BLaER1 treated with 17β-estradiol and CSF1 and Interleukin-3, amounts not matched to agents 10 nM and 100 nM (cell line): ENCODE data around the gene SLC39A3.

Source experiments
- H3K27ac ChIP-seq, 11 experiments: shearing (Covaris generic); formaldehyde crosslinking; 2 replicates each; pipeline ENCODE4 v1.8.1; 2022
- H3K27me3 ChIP-seq, 11 experiments: shearing (Covaris generic); formaldehyde crosslinking; 2 replicates each; pipeline ENCODE4 v1.8.1; 2022
- H3K36me3 ChIP-seq, 11 experiments: shearing (Covaris generic); formaldehyde crosslinking; 2 replicates each; pipeline ENCODE4 v1.8.1; 2022
- H3K4me1 ChIP-seq, 10 experiments: shearing (Covaris generic); formaldehyde crosslinking; 2 replicates each; pipeline ENCODE4 v1.8.1; 2022
- H3K4me2 ChIP-seq, 11 experiments: shearing (Covaris generic); formaldehyde crosslinking; 2 replicates each; pipeline ENCODE4 v1.8.1; 2022
- H3K4me3 ChIP-seq, 10 experiments: shearing (Covaris generic); formaldehyde crosslinking; 2 replicates each; pipeline ENCODE4 v1.8.1; 2022
- H3K9ac ChIP-seq, 11 experiments: shearing (Covaris generic); formaldehyde crosslinking; 2 replicates each; pipeline ENCODE4 v1.8.1; 2022
- H3K9me3 ChIP-seq, 11 experiments: shearing (Covaris generic); formaldehyde crosslinking; replicated peaks in 1 of 11; 2 replicates each; pipeline ENCODE4 v1.8.1; 2022
- H4K20me1 ChIP-seq, 11 experiments: shearing (Covaris generic); formaldehyde crosslinking; 2 replicates each; pipeline ENCODE4 v1.8.1; 2022
- Cebpa-rat ChIP-seq, 11 experiments: shearing (Covaris generic); IDR thresholded peaks; 2 replicates each; pipeline ENCODE4 v1.8.1; 2022

Gene SLC39A3

DNA sequence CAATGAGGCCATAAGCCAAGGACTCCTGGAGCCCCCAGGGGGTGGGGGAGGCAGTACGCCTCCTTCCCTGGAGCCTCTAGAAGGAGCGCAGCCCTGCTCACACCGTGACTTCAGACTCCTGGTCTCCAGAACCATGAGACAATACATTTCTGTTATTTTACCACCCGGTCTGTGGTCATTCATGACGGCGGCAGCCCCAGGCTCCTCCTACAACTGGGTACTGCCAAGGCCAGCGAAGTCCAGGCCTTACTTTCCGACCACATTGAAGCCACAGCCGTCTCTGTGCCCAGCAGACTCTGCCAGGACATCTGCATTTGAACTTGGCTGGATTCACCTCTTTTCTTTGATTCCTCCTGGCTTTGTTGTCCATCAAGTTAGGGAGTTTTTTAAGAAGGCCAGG is 47.9 kb downstream of the SLC39A3 start:
- H3K27ac ChIP-seq = peak overlapping the region in 4 of 11 experiments; percentile 34 to 98 (median 40); a peak in 2 of 22 replicates
- H3K4me3 ChIP-seq = no peak overlapping the region
- no peaks in the 10 kb centered on the region for H3K27me3 ChIP-seq
- H4K20me1 ChIP-seq = no peaks in the 10 kb centered on the region
- H3K4me1 ChIP-seq = peaks cover 38 to 54% (median 44%) of the 10 kb centered on the region in 10 experiments
- H3K36me3 ChIP-seq = peaks cover 0 to 59% (median 46%) of the 10 kb centered on the region in 11 experiments; a peak in 17 of 22 replicates
- no peak overlapping the region for H3K9ac ChIP-seq
- 0 out of 22 replicates have a peak overlapping the region, but pooled peaks of 1 of the 11 experiments have one; percentile 20 for H3K4me2 ChIP-seq
- no peak for TF ChIP-seq Cebpa-rat (IDR thresholded peaks at IDR 0.05)
- peaks cover 0 to 48% (median 26%) of the 10 kb centered on the region in 11 experiments; a peak in 17 of 22 replicates for H3K9me3 ChIP-seq

- no peaks in the 10 kb centered on the region for H4K20me1 ChIP-seq
- H3K4me2 ChIP-seq = no peak overlapping the region
- no peak overlapping the region for H3K9ac ChIP-seq
- no peak overlapping the region for H3K4me3 ChIP-seq
- H3K9me3 ChIP-seq = peaks cover 0 to 58% (median 37%) of the 10 kb centered on the region in 11 experiments; a peak in 17 of 22 replicates
- no peaks in the 10 kb centered on the region for H3K27me3 ChIP-seq
- H3K36me3 ChIP-seq = peaks cover 0 to 68% (median 55%) of the 10 kb centered on the region in 11 experiments; a peak in 17 of 22 replicates
- peaks cover 27 to 44% (median 34%) of the 10 kb centered on the region in 10 experiments for H3K4me1 ChIP-seq
- TF ChIP-seq Cebpa-rat (IDR thresholded peaks at IDR 0.05) = no peak
- 0 out of 22 replicates have a peak overlapping the region, but pooled peaks of 1 of the 11 experiments have one; percentile 7 for H3K27ac ChIP-seq
These were observed 49.0 kb downstream of the SLC39A3 start for GRCh38 chr19:2690856-2691255.

DNA sequence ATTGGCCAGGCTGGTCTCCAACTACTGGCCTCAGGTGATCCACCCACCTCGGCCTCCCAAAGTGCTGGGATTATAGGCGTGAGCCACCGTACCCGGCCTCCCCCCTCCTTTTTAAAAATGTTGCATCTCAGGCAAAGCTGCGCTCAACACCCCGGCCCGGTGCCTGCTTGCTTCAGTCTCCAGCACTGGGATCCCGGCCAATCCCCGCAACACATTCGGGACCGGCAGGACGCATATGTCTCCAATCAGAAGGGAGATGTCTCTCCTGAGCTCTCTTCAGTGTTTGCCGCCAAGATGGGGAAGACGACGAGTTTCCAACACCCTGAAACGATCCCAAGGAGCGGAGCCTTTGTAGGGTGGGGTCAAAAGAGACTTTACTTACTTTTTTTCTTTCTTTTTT is 53.5 kb downstream of the SLC39A3 start:
- peaks cover 0 to 94% (median 80%) of the 10 kb centered on the region in 11 experiments; a peak in 17 of 22 replicates for H3K36me3 ChIP-seq
- peaks cover 9 to 32% (median 14%) of the 10 kb centered on the region in 10 experiments for H3K4me1 ChIP-seq
- peak overlapping the region in 2 of 11 experiments; percentile 13 to 35; a peak in 1 of 22 replicates for H3K4me2 ChIP-seq
- H3K27me3 ChIP-seq = no peaks in the 10 kb centered on the region
- peak overlapping the region in 1 of 11 experiments; percentile 59; a peak in 2 of 22 replicates for H3K27ac ChIP-seq
- H3K9ac ChIP-seq = no peak overlapping the region; a peak in 1 of 22 replicates
- peaks cover 0 to 79% (median 53%) of the 10 kb centered on the region in 11 experiments; a peak in 17 of 22 replicates for H3K9me3 ChIP-seq
- H4K20me1 ChIP-seq = no peaks in the 10 kb centered on the region; a peak in 1 of 22 replicates
- no peak for TF ChIP-seq Cebpa-rat (IDR thresholded peaks at IDR 0.05)
- no peak overlapping the region for H3K4me3 ChIP-seq

GRCh38 chr19:2685204-2685704 is 54.6 kb downstream of the SLC39A3 start:
- Histone ChIP-seq H3K4me3 (no peak overlapping the region), H3K27ac (peak overlapping the region in 8 of 11 experiments; percentile 12 to 59 (median 48); a peak in 11 of 22 replicates), H3K4me2 (peak overlapping the region in 5 of 11 experiments; percentile 13 to 35 (median 30); a peak in 7 of 22 replicates), H3K9me3 (peaks cover 0 to 70% (median 47%) of the 10 kb centered on the region in 11 experiments; a peak in 16 of 22 replicates), H3K36me3 (peaks cover 0 to 83% (median 68%) of the 10 kb centered on the region in 11 experiments; a peak in 17 of 22 replicates), H4K20me1 (no peaks in the 10 kb centered on the region; a peak in 1 of 22 replicates), H3K4me1 (peaks cover 18 to 37% (median 25%) of the 10 kb centered on the region in 10 experiments), H3K27me3 (no peaks in the 10 kb centered on the region), H3K9ac (peak overlapping the region in 1 of 11 experiments; percentile 39; a peak in 1 of 22 replicates)
- no peak for TF ChIP-seq Cebpa-rat (IDR thresholded peaks at IDR 0.05)

DNA sequence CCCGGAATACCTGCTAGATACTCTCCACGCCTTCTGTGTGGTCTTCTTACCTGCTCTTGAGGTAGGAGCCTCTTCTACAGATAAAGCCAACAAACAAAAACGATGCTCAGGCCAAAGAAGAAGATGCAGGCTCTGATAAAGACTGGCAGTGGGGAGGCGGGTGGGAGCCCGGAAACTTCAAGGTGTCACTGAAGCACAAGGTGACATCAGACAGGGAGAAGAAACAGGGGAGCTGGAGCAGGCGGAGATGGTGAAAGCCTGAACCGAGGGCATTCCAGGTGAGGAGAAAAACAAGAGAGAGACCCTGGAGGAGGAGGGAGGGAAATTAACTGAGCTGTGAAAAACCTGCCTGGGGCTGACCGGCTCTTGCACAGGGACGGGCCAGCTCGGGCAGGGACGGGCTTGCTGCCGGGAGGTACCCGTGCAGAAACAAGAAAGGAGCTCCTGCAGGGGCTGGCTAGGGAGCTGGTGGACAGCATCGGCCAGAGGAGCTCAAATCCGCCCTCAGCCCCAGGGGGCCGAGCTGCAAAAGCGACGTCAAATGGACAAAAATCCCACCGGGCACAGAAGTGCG is 56.3 kb downstream of the SLC39A3 start:
- H4K20me1 ChIP-seq = peaks cover 0 to 3% (median 0%) of the 10 kb centered on the region in 11 experiments; a peak in 2 of 22 replicates
- H3K9me3 ChIP-seq = peaks cover 0 to 64% (median 41%) of the 10 kb centered on the region in 11 experiments; a peak in 17 of 22 replicates
- H3K4me2 ChIP-seq = no peak overlapping the region; a peak in 1 of 22 replicates
- peaks cover 22 to 51% (median 31%) of the 10 kb centered on the region in 10 experiments for H3K4me1 ChIP-seq
- no peak overlapping the region for H3K9ac ChIP-seq
- no peaks in the 10 kb centered on the region for H3K27me3 ChIP-seq
- peak overlapping the region in 1 of 11 experiments; percentile 12; a peak in 1 of 22 replicates for H3K27ac ChIP-seq
- peaks cover 0 to 69% (median 55%) of the 10 kb centered on the region in 11 experiments; a peak in 17 of 22 replicates for H3K36me3 ChIP-seq
- H3K4me3 ChIP-seq = no peak overlapping the region
- no peak for TF ChIP-seq Cebpa-rat (IDR thresholded peaks at IDR 0.05)
